GM10266 (cell line): ENCODE results near the gene MCU.
"Not testable (repeated sequence)": the region's sequence is repeated elsewhere in the genome, so short reads cannot be mapped to it uniquely, and the experiment has no call there.

Experiments
- DNase-seq: peaks from one replicate; pipeline ENCODE4 v3.0.0; 2012; ENCODE audit errors: extremely low spot score
- TF ChIP-seq, protein P1 (sequence below): IDR thresholded peaks from 2 replicates; pipeline ENCODE4 v1.5.1; 2012; ENCODE audit warnings: mild to moderate bottlenecking, low read depth; ENCODE audit not compliant: control insufficient read depth, insufficient read depth; ENCODE audit errors: missing control alignments

Gene MCU

DNA sequence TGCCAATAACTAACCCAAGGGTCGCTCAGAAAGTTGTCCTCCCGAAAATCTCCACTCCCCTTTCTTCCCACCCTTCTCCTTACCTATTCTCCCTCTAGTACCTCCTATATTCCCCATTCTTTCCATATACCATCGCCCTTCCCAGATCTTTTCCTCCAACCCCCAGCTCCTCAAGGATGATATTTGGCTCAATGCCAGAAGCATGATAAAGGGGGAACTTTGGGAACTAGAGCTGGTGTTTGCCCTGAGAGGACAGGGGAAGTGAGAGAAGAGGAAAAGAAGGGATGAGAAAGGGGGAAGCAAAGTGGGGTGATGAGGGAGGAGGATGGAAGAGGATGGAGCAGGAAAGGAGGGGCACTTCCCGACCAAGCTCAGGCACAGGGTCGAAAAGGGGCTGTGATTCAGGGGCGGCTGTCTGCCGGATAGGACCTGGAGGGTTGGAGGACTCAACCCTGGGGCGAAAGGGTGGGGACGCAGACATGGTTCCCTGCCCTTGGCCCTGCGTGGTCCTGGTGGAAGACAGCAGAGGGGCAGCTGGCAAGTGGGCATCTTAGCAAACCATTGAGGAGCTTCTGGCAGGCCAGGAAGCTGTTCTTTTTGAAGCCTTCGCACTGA, 203.4 kb downstream of the MCU start:
- TF ChIP-seq, protein P1, sequence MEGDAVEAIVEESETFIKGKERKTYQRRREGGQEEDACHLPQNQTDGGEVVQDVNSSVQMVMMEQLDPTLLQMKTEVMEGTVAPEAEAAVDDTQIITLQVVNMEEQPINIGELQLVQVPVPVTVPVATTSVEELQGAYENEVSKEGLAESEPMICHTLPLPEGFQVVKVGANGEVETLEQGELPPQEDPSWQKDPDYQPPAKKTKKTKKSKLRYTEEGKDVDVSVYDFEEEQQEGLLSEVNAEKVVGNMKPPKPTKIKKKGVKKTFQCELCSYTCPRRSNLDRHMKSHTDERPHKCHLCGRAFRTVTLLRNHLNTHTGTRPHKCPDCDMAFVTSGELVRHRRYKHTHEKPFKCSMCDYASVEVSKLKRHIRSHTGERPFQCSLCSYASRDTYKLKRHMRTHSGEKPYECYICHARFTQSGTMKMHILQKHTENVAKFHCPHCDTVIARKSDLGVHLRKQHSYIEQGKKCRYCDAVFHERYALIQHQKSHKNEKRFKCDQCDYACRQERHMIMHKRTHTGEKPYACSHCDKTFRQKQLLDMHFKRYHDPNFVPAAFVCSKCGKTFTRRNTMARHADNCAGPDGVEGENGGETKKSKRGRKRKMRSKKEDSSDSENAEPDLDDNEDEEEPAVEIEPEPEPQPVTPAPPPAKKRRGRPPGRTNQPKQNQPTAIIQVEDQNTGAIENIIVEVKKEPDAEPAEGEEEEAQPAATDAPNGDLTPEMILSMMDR = no peak
- DNase-seq = no peak

DNA sequence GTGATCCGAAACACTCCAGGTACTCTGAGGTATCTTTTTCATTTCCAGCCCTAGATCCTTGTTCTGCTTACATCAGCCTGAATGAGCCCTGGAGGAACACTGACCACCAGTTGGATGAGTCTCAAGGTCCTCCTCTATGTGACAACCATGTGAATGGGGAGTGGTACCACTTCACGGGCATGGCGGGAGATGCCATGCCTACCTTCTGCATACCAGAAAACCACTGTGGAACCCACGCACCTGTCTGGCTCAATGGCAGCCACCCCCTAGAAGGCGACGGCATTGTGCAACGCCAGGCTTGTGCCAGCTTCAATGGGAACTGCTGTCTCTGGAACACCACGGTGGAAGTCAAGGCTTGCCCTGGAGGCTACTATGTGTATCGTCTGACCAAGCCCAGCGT, 206.7 kb downstream of the MCU start:
- DNase-seq = no peak
- TF ChIP-seq, protein P1 = no peak

DNA sequence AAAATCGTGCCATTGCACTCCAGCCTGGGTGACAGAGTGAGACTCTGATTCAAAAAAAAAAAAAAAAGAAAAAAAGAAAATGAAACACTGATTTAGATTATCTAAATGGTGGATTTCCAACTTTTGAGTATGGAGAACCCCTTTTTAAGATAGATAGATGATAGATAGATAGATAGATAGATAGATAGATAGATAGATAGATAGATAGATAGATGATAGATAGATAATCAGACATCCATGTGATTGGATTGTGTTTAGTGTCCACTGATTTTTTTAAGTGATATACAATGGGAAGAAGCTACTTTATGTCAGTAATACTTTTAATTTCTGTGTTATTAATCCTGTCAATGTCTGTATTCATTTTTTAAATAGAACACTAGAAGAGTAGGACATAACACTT, 207.6 kb downstream of the MCU start:
- DNase-seq = no peak
- TF ChIP-seq, protein P1 = no peak

DNA sequence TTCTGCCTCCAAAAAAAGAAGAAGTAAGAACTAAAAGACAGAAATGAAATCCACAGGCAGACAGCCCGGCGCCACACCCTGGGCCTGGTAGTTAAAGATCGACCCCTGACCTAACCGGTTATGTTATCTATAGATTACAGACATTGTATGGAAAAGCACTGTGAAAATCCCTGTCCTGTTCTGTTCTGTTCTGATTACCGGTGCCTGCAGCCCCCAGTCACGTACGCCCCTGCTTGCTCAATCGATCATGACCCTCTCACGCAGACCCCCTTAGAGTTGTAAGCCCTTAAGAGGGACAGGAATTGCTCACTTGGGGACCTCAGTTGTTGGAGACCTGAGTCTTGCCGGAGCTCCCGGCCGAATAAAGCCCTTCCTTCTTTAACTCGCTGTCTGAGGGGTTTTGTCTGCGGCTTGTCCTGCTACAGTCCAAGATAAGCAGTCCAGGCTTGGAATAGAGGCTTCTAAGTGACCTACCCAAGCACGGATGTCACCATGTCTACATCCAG, 212.1 kb downstream of the MCU start:
- DNase-seq = not testable (repeated sequence)

DNA sequence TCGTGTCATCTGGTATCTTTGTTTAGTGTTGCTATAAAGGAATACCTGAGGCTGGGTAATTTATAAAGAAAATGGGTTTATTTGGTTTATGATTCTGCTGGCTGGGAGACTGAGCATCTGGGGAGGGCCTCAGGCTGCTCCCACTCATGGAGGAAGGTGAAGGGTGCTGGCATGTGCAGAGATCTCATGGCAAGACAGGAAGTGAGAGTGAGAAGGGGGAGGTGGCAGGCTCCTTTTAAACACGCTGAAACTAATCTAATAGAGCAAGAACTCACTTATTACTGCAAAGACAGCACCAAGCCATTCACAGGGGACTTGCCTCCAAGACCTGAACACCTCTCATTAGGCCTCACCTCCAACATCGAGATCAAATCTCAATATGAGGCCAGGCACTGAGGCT, 212.9 kb downstream of the MCU start:
- TF ChIP-seq, protein P1 = no peak
- no peak for DNase-seq

DNA sequence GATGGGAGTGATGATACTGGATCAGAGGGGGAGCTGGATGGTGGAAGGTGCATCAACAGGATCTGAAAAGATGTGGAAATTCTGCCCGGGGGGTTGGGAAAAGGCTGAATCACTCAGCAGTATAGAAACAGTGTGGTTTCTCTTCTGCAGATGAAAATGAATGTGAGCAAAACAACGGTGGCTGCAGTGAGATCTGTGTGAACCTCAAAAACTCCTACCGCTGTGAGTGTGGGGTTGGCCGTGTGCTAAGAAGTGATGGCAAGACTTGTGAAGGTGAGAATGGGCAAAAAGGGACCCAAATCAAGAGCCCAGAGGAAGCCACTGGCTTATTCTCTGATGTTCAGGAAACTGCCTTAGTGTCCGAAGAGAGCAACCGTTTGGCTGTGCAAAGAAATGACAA, 214.5 kb downstream of the MCU start:
- no peak for DNase-seq
- TF ChIP-seq, protein P1 = no peak

DNA sequence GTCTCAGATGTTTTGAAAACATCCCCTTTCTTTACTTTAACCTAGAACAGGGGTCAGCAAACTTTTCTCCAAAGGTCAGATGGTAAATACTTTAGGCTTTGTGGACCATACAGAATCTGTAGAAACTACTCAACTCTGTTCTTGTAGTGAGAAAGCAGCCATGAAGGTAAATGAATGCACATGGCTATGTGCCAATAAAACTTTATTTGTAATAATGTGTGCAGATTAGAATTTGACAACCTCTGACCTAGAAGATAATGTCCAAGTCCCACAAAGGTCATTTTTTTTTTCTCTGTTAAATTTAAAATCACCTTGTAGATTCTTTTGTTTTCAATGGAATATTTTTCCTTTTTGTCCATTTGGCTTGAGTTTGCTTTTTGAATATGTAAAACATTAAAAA, 218.8 kb downstream of the MCU start:
- no peak for DNase-seq
- TF ChIP-seq, protein P1 = no peak

DNA sequence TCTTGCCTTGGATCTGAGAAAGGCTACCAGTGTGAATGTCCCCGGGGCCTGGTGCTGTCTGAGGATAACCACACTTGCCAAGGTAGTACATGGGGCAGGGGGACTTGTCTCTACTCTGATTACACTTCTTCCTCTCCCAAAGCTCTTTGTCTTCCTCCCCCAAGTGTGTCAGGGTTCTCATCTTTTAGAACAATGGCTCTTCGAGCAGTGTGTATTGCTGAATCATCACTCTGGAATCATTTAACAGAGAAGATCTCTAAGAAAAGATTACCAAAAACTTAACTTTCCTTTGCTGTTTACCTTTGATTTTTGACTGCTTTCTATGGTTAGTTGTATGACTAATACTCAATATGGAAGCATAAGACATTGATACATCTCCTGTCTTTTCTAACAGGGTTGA, 219.8 kb downstream of the MCU start:
- DNase-seq = no peak
- TF ChIP-seq, protein P1 = no peak
